GM19467 (cell line): ENCODE results near the gene PTCH1.

Source experiments
- ATAC-seq: cut with Tn5 transposase; IDR thresholded peaks from one replicate; pipeline ENCODE4 v1.9.1; 2021; ENCODE audit warnings: mild to moderate bottlenecking, moderate library complexity; ENCODE audit not compliant: unreplicated experiment

PTCH1 gene

DNA sequence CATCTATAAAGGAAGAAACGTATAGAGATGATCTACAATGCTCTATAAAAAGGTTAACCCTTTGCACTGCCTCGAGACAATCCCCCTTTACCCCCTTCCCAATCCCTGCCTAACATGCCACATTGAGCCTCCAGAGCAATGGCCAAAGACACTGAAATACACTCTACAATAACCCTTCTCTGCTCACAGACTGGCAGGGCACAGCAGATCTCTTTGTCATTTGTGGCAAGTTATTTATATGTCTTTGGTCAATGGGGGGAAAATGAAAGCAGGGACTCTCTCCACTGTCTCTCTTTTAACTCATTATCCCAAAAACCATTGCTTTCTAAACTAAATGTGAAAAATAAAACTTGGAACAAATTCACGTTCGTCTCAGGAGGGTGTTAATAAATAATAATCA is 51.7 kb downstream of the PTCH1 start:
- no peak for ATAC-seq

GRCh38 chr9:95463148-95464060 is 53.4 kb downstream of the PTCH1 start:
- peak; percentile 8 for ATAC-seq

GRCh38 chr9:95462249-95463147 is 54.3 kb downstream of the PTCH1 start:
- peak; percentile 92 for ATAC-seq

DNA sequence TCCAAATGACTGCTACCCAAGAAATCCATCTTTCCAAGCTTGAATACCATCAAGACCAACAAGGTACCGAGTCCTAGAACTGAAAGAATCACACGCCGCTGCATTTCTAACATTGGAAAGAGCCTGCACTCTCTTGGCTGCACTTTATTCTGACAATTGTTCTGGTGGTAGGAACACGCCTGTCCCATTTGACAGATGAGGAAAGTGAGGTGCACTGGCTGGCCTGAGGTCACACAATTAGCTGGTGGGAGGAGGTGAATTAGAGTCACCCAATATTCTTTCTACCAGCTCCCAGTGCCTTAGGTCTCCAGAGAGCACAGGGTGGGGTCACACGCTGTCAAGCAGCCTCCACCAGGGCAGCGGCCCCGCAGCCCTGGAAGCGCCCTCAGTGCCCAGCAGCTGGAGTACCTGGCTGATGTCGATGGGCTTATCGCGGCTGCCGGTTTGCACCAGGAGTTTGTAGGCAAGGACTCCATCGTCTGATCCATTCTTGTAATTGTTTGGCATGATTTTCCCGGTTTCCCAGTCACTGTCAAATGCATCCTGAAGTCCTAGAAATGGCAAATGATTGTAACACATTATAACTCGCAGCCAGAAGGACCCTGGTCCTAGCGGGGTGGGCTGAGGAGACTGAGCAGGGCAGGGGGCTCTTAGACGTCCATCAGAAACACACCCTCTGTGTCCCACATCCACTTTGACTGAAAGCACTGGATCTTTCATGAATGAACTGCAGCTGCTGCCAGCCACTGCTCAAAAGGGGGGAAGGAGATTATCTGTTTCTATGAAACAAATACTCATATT is 55.1 kb downstream of the PTCH1 start:
- no peak for ATAC-seq

GRCh38 chr9:95460518-95461164 is 56.1 kb downstream of the PTCH1 start:
- no peak for ATAC-seq

GRCh38 chr9:95459851-95460517 is 56.8 kb downstream of the PTCH1 start:
- ATAC-seq: no peak

DNA sequence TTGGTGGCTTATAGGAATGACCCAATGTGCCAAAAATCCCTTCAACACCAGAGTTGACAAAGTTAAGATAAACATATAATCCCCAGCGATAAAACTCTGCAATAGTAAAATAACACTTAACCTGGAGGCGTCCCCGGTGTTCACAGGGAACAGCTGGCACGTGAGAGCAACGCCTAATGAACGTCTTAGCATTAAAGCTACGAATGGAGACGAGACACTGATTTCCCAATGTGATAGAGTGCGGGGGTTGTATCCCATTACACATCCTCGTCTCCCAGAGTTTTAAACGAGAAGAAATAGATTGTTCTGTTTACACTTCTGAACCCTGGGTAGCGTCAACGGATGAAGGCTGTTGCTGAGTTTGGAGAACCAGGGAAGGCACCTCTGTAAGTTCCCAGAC is 57.6 kb downstream of the PTCH1 start:
- no peak for ATAC-seq

- ATAC-seq: no peak
Observed at GRCh38 chr9:95458666-95459065, 58.1 kb downstream of the PTCH1 start.

DNA sequence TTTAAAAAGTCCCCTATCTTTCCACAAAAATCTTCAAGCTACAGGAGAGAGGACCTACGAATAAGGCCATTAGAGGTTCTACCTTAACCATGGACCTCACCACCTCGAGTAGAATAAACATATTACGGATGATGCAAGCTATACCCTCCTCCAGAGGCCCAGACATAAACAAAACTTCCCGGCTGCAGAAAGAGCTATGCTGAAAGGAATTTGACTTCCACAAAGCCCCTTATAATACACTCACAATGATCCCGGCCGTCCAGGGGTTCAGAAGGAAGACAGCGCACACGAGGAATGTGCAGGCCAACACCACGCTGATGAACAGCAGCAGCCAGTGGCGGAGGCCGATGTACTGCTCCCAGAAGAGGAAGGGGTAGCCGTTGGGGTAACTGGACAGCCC is 59.0 kb downstream of the PTCH1 start:
- ATAC-seq: no peak

- ATAC-seq: no peak
Observed at GRCh38 chr9:95455714-95456113, 61.1 kb downstream of the PTCH1 start.

DNA sequence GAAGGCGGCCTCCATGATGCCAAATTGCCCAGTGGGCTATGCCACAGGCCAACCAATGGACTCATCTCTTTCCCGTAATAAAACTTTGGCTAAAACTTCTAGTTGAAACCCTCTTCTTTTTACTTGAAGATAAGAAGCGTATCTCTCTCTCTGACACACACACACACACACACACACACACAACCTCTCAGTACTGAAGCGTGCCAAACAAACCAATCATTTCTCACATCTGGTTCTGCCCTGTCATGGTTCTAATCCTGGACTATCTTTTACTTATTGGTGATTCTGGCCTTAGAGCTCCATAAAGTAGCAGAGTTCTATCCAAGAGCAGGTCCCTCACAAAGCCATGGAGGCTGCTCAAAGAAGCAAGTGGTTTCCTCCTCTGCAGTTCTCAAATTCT is 64.6 kb downstream of the PTCH1 start:
- no peak for ATAC-seq

- no peak for ATAC-seq
Observed at GRCh38 chr9:95451065-95451426, 65.7 kb downstream of the PTCH1 start.

DNA sequence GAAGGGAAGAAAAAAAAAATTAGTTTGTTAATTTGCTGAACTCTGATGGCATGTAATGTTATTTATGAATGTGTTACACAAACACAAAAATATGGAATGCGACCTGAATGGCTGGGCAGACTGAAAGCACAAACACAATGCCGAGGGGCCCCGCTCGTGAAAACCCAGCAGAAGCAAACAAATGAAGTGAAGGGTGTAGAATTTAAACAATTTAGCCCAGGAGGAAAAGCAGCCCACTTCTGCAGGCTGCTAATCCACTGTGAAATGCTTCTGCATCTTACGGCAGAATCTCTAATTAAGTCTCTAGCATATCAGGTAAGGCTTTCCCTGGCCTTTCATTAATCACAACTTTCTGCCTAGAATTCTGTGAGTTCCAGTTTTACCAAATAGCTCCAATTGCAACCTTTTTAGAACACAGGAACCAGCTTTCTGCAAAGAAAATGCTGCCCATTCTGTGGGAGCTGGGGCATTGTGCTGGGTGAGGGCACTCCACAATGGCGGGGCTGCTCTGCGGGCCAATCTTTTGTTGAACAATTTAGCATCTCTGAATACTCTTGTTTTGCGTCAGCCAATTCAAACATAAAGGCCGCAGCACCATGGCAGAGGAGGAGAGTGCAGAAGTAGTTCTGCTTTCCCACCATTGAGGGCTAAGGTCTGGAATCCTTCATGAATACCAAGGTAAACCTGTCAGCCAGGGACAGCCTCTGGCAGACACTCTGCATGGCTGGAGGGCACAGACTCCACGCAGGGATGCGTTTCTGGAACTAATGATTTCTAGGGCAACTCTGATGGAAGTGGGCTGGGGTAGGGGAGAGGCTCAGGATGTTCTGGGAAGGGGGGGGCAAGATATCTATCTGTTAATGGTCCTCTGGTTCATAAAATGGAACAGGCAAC is 66.4 kb downstream of the PTCH1 start:
- ATAC-seq: no peak

DNA sequence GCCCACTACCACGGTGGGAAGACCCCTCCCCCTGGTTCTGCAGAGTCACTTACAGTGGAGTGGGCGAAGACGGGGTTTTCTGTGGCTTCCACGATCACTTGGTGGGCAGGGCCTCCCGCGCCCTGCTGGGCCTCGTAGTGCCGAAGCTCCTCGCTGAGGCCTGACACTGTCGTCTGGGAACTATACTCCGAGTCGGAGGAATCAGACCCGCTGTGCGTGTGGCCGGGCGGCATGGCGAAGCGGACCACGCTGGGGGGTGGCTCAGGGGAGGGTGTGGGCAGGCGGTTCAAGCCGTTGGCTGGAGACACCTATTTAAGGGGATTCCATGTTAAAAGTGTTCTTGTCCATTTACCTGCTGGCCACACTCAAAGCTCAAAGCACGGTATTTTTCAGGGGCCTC is 67.8 kb downstream of the PTCH1 start:
- no peak for ATAC-seq

GRCh38 chr9:95447660-95448420 is 68.9 kb downstream of the PTCH1 start:
- ATAC-seq: no peak

- no peak for ATAC-seq
Observed at GRCh38 chr9:95446984-95447383, 69.8 kb downstream of the PTCH1 start.

DNA sequence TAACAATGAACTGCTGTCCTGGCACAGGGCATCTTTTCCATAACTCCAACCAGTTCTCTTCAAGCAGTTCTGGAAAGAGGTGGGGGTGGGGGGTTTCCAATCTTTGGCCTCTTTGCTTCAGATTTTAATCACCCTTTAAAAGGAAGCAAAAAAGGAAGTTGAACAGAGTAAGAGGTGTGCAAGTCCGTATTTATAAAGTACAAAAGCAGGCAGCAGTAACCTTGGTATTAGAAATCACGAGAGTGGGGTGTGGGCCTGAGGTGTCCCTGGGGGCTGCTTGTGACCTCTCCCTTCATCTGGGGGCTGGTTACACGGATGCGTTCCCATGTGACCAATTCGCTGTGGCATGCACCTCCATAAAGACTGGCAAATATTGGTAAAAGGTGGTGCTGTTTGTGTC is 70.5 kb downstream of the PTCH1 start:
- no peak for ATAC-seq

DNA sequence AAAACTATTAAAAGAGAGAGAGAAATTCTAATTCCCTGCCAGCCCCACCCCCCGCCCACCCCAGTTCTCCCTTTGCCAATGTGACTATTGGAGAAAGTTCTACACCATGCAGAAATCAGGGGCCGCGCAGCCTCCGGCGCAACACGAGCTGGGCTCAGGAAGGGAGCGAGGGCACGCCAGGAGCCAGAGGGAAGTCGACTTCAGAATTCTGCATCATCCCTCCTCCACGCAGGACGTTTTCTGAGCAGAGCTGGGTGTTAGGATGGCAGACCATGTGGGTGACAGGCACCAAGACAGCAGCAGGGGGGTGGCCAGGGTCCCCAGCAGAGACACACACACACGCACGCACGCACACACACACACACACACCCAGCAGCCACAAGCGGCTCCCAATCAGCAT is 72.6 kb downstream of the PTCH1 start:
- ATAC-seq: no peak
